HG03575 (cell line): Measurements from ENCODE around the gene ANKS6.

Source experiments
- ATAC-seq: cut with Tn5 transposase; IDR thresholded peaks from one replicate; pipeline ENCODE4 v1.9.1; 2021; ENCODE audit not compliant: unreplicated experiment, insufficient number of reproducible peaks, low FRiP score; ENCODE audit errors: extremely low read depth

Gene ANKS6

DNA sequence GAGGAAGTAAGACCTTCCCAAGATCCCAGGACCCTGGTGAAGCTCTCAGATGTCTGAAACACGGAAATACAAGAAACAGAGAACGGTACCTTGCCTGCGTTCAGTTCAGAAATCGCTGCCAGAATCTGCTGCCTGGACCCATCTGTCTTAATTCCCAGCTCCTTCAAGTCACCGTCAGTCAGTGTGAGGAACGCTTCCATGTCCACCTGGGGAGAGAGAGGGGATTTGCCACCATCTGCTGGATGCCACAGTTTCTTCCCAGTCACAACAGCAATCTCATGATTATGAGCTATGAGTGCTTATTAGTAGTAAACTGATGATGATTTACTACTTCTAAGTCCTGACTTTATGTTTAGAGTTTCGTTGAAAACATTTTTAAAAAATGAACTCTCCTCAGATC lies 50.9 kb downstream of the ANKS6 start:
- no peak for ATAC-seq

DNA sequence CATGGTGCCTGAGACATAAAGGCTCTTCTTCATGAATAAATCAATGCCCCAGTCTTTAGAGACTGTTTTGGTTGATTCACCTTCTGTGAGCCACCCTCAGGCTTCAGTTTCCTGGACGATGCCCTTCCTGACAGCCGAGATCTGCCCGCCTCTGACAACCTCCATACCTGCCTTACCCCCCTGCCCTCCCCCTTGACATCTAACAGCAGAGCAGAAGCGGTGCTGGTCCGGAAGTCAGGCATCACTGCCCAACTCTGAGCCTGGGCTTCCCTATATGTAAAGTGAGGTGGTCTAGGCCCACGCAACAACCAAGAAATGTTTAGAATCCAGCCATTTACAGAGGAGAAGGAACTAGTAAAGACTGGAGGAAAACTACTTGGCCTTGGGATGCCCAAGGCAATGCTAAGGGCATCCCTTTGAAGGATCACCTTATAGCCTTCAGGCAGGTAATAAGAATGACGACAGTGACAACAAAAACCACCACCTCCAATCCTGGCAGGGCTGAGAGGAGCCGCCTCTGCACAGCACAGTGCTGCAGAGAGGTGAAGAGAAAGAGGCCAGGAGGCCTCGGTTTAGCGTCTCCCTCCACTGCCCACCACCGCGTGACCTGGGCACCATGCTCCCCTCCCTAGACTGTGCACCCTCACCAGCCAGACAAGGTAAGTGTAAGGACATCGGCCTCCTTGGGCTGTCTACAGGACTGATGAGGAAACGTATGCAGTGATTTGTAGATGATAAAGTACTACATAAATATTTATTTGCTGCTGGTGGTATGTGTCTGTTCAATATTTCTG lies 52.3 kb downstream of the ANKS6 start:
- no peak for ATAC-seq

DNA sequence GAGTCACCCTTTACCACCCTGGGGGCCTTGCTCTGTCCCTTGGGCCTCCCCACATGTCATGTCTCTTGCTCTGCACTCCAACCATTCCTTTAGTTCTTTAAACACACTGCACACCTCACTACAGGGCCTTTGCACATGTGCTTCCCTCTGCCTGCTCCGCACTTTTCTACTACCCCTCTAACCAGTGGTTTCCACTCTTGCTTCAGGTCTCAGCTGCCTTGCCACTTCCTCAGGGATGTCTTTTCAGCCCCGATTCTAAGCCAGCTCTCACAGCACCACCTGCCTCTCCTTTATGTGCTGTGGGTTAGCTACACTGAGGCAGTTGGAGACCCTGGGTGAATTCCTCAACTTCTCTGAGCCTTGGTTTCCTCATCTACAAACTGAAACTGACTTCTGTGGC lies 53.0 kb downstream of the ANKS6 start:
- no peak for ATAC-seq

DNA sequence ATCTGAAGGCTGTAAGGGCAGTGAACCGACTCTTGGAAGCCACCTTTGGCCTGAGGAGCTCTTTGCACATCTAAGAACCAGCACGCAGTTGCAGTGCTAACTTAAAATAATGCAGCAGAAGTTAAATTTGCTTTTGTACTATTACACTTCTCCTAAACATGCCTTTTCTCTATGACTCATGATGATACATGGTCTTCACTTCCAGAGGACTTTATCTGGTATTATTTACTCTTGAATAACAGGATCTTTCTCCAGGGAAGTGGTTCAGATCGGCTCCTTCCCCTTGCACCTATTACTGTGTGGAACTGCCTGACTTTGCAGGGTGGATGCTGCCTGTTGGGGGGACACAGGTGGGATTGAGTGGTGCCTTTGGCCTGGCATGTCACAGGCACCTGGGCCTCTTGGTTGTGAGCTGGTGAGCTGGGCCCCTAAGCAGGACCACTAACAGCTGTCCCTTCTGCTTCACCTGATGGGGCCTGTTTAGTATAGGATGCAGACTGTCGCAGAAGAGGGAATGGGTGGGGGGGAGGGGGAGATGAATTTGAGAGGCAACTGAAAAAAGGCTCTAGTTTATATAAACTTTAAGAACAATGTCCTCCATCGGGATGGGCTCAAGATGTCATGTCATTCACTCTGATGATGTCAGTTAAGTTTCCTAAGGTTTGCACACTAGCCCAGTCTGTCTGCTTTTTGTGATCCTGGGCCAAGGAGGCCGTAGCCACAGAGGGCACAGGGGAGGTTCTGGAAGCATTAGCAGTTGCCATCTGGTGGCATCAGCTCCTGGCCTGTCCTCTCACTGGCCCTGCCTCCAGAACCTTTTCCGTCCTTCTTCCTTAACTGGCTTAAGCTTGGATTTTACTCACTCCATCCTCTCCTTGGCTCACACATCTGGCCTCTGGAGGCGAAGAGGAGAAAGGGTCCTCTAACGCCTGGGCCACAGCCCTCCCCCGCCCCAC lies 53.8 kb downstream of the ANKS6 start:
- no peak for ATAC-seq

DNA sequence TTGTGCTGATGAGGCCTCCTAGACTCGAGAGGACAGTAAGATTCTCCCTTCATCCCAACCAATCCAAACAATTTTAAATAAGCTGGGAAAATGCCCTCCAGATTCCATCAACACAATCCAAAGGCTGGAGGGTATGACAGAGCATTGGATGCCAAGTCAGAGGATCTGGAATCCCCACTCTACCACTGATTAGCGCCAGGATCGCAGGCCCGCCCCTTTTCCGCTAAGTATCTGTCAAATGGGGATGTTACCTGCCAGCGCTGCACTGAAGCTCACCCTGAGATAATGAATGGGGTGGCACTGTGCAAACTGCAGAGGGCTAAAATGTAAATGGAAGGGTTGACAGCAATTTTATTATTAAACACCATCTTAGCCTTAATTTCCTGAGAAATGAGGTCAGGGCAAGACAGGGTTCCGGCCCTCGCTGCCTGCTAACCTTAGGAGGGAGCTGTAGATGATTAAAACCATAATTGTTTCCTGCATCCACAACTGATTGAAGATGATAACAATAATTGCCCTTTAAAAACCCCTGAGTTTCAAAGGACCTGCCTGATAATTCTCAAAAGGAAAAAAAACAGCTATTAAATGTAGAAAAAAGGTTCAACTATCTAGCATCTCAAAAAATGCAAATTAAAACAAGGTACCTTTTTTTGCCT lies 56.0 kb downstream of the ANKS6 start:
- ATAC-seq = no peak

DNA sequence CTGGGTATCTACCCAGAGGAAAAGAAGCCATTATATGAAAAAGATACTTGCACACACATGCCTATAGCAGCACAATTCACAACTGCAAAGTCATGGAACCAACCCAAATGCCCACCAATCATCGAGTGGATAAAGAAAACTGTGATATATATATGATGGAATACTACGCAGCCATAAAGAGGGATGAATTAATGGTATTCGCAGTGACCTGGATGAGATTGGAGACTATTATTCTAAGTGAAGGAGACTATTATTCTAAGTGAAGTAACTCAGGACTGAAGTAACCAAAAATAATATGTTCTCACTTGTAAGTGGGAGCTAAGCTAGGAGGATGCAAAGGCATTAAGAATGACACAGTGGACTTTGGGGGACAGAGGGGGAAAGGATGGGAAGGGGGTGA lies 57.6 kb downstream of the ANKS6 start:
- ATAC-seq = no peak

DNA sequence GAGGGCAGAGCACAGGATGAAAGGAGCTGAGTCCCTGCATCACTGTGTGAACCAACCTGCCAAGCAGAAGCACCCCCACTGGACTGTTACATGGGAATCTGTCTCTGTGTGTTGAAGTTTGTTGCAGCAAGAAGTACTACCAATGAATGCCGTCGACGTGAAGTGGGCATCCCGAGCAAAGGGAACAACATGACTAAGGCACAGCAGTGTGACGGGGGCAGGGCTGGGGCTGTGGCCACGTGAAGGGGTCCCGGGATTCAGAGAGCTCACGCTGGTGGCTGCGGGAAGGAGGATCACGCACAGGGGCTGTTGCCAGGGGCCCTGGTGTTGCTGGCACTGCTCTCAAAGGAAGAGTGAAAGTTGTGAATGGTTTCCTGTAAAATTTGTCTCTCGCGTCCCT lies 60.1 kb downstream of the ANKS6 start:
- no peak for ATAC-seq

DNA sequence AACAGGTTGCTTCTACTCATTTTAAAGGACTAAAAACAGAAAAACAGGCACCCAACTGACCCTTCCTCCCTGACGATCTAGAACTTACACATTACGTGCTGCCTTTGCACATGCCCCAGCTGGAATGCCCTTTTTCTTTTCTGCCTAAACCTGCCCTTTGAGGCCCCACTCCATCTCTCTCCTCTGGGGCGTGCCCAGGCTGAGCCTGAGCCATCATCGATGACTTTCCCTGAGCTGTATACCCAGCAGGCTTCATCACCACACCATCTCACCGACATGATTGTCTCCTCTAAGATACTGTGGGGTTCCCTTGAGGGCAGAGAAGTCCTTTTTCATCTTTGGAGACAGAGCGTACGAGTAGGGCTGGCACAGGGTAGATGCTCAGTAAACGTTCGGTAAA lies 63.6 kb downstream of the ANKS6 start:
- ATAC-seq = no peak

DNA sequence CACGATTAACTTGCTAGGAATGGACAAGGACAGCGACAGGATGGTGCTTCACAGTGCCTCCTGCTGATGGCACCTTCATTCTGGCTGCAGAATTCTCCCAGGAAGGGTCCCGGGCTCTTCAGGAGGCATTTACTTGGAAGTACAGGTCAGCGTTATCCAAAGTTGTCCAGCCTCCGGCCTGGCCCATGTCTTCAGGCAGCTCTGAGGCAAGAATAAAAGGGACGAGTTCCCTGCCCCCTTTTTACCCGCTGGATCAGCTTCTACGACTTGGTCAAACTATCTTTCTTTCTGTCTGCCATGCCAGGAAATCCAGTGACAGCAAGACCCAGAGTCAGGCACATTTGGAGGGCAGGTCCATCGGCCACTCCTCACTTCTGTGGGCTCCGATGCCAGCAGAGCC lies 64.3 kb downstream of the ANKS6 start:
- ATAC-seq = no peak

DNA sequence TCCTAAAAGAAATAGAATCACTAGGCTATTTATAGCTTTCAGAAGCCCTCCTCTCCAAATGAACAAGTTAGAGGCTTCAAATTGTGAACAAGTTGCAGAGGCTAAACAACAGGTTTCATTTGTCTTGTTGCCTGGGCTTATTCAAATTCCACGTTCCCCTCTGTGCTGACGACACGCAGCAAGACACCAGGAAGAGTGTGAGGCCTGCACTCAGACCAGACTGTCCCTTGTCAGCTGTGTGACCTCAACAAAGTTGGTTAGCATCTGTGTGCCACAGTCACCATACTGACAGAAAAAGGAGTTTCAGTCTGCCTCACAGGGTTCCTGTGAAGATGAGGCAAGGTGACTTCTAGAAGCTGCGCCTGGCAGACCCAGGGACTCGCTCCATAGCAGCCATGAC lies 65.5 kb downstream of the ANKS6 start:
- ATAC-seq = no peak

DNA sequence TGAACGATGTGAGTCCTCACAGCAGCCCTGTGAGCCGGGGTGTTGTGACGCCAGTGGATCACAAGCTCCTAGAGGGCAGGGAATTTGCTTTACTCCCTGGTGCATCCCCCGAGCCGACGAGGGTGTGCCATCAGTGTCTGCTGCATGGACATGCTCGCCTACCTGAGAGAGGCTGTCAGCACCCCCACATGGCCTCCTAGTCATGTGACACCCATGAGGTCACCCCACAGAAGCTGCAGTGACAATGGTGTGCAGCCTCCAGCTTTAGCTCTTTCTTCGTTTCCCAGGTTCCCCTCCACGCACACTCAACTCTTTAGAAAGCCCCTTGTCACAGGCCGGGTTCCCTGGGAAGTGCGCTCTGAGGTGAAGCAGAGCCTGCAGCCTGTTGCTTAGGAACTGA lies 67.9 kb downstream of the ANKS6 start:
- ATAC-seq = no peak

DNA sequence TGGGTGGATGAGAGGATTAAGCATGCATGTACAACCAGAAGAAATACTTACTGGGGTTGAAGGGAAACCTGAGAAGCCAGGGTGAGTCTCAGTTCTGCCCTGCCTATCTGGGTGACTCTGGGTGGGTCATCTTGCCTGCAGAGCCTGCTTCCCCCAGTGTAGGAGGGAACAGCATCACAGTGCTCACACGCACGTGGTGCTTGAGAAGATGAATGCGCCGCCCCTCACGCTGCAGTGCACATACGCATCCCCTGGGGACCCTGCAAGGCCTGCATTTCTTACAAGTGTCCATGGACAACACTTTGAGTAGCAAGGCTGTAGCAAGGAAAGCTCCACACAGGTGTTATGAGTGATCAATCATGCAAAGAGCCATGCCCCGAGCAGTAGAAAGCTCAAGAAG lies 68.9 kb downstream of the ANKS6 start:
- no peak for ATAC-seq

DNA sequence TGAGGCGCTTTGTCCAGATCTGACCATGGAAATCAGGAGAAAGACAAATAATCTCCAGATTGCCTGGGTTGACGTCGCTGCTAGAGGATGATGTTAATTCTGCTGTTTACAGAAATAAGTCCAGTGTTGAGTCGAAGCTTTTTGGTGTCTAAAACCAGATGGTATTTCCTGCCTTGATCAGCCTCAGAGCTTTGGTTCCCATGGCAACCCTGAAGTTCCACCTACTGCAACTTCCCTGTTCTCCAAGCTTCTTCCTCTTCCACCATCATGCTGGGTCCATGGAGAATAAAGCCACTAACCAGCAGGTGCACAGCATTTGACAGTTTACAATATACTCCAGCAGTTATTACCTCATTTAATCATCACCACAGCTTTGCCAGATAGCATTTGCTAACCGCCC lies 69.6 kb downstream of the ANKS6 start:
- ATAC-seq = no peak

DNA sequence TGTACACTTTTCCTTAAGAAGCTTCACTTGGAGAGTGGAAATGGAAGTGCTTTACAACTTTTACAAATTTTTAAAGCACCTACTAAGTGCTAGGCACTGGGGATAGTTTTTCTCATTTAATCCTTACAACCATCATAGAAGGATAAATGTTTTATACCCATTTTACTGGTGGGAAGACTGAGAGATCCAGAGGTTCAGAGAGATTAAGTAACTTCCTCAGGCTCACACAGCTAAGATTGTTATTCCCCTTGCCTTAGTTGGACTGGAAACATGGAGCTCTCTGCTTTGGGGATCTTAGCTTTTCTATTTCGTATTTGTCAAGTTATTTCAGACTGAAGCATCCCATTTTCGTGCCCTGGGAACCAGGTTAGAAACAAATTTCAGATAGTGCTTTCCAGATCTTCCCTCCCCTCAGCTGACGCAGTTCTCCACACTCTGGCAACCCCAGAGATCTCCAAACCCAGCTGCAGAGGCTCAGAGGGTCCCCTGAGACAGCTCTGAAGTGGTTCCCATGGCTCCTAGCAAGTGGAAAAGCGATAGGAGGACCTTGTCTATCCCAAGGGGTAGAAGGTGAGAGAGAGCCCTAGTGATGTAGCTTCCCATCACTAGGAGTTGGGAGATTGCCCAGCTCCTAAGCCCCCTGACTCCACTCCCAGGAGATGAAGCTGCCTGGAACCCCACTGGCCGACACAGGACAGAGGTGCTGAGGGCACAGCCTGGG lies 71.4 kb downstream of the ANKS6 start:
- ATAC-seq = no peak

DNA sequence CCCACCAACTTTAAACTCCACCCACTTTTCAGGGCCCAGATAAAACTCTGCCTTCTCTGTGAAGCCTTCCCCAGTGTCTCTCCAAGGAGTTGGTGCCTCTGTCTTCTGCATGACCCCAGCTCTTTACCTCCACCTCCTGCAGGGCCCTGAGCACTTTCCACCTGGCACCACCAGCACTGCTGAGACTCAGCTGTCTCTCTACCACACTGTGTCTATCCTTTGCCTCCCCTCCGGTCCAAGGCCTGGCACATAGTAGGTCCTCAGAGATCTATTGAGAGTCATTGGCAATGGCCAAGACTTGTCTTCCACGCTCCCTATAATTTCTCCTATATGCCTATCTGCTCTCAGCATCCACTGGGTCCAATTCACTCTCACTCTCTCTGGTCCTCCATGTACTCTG lies 74.7 kb downstream of the ANKS6 start:
- ATAC-seq = no peak

DNA sequence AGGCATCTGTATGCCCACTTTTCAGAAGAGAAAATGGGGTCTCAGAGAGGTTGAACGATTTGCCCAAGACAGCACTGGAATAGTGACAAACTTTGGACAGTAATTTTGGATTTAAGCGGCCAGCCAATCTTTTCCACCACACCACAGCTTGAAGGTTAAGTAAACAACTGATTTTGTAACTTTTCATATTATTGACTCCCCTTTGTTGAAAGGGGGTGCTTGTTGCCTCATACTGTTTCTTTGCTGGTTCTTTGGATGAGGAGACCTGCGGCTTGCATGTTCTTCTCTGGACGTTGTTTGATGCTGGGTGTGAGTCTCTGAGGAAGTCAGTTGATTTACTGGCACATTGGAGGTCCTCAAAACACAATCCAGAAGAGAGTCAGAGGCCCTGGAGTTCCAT lies 76.0 kb downstream of the ANKS6 start:
- no peak for ATAC-seq

DNA sequence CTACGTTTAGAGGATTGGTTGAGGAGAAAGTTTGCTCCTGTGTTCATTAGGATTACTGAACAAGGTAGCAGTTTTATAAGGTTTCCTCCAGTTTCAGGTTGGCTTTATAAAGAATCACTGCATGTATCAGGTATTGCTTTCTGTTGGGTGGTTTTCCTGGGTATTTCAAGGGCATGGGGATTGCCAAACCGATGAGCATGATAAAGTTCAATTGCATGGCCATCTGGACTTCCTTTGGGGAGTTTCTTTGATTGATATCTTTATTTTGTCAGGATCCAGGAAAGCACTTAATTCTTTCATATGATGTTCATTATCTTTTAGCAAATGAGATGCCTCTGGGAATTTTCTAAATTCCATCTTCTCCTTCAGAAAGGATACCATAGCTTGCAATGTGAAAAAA lies 77.3 kb downstream of the ANKS6 start:
- ATAC-seq = no peak

DNA sequence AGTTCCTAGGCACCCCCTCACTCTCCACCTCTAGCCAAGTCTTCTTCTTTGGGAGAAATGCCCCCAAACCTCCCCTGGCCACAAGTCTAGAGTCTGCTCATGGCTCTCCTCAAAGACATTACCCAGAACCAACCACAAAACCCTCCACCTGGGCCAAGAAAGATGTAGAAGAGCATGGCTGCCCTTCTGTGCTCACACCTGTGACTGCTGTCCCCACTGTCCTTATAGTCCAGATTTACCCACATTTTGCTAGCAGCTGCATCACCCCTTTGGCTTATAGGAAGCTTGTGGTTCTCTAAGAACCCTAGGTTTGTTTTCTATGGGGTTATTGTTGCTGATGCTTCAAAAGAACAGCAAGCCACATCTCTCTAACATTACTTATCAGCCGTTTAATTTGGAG lies 81.5 kb downstream of the ANKS6 start:
- ATAC-seq = no peak

DNA sequence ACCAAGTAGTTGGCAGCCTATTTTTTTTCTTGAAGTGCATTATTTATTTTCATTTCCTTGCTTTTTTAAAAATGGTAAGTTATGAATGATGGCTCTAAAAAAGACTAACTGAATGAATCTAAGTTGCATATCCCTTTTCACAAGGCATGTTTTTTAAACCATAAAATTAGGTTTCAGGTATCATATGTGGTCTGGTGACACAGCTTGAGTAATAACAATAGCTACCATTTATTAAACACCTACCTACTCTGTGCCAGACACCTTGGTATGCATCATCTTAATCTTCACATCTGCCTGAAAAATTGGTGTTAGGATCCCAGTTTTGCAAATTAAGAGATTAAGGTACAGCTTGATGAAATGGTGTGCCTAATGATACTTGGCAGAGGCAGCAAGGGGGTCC lies 83.4 kb downstream of the ANKS6 start:
- no peak for ATAC-seq
